ENCODE measurements around the gene MRPS23. TPM values are rescaled to one million over a fixed set of nuclear protein-coding genes. Genes with fewer than 3 reads are reported as not detected.

Gene MRPS23
- total and polyA plus RNA-seq, 7 donors = 27.2 to 91.1 (median 49.2) TPM

DNA sequence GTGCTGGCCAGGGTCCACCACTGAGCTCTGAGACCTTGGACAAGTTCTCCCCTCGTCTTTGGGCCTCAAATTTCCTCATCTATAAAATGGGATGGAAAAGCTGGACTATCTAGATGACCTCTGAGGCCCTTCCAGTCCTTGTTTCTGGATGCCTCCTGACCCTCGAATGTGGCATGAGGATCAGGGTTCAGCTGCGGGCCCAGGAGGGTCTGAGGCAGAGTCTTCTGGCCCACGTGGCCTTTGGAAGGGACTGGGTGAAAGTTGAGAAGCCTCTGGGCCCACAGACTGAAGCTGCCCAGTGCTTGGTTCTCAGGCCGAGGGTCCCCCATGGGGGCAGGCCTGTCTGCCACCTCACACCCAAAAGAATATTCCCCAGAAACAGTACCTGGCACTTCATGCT, 16.9 kb upstream of the MRPS23 start:
- H3K27ac ChIP-seq = peak overlapping the region; percentile 79
- DNase-seq (peak in 1 of 2 donors; percentile 4), ATAC-seq (no peak)
- H3K4me3 ChIP-seq = no peak overlapping the region
- intact Hi-C loops (cut with DNase I) = no loop called here
- WGBS, 3 donors = 88 to 98% (median 88%) methylated on average over 5 of the region's 5 CpGs
- H3K27me3 ChIP-seq (ENCODE audit: insufficient read depth in 3 of 3, low read length in 2 of 3) = no peaks in the 10 kb centered on the region
- TF ChIP-seq, protein P1, sequence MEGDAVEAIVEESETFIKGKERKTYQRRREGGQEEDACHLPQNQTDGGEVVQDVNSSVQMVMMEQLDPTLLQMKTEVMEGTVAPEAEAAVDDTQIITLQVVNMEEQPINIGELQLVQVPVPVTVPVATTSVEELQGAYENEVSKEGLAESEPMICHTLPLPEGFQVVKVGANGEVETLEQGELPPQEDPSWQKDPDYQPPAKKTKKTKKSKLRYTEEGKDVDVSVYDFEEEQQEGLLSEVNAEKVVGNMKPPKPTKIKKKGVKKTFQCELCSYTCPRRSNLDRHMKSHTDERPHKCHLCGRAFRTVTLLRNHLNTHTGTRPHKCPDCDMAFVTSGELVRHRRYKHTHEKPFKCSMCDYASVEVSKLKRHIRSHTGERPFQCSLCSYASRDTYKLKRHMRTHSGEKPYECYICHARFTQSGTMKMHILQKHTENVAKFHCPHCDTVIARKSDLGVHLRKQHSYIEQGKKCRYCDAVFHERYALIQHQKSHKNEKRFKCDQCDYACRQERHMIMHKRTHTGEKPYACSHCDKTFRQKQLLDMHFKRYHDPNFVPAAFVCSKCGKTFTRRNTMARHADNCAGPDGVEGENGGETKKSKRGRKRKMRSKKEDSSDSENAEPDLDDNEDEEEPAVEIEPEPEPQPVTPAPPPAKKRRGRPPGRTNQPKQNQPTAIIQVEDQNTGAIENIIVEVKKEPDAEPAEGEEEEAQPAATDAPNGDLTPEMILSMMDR (IDR thresholded peaks at IDR 0.05) = no peak
- peaks cover 0 to 44% of the 10 kb centered on the region in 2 donors for H3K36me3 ChIP-seq (ENCODE audit: insufficient read depth in 1 of 2, low read depth in 1 of 2)
- H3K9me3 ChIP-seq = no peaks in the 10 kb centered on the region
- H3K4me1 ChIP-seq = peaks cover 43% of the 10 kb centered on the region

DNA sequence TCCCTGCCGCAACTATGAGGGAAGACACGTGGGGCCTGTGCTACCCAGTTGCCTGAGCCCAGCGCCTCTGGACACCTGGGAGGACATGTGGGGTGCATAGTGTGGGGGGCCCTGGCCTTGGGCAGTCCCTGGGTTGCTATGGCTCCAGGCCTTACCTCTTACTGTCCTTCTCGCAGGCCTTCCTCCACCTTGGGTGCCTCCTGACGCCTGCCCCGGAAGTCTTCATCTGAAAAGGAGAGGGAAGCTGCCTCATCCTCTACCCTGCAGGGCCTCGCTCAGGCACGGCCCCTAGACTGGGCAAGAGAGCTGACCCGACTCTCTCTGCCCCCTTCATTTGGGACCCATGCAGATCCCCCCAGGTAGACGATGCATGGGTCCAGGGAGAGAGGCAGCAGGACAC, 16.5 kb upstream of the MRPS23 start:
- Histone ChIP-seq H3K4me1 (peaks cover 43% of the 10 kb centered on the region), H3K9me3 (no peaks in the 10 kb centered on the region), H3K4me3 (no peak overlapping the region), H3K27ac (peak overlapping the region; percentile 79), H3K27me3 (ENCODE audit: insufficient read depth in 3 of 3, low read length in 2 of 3) (no peaks in the 10 kb centered on the region), H3K36me3 (ENCODE audit: insufficient read depth in 1 of 2, low read depth in 1 of 2) (peaks cover 0 to 40% of the 10 kb centered on the region in 2 donors)
- TF ChIP-seq, protein P1 (IDR thresholded peaks at IDR 0.05) = no peak
- 96 to 97% (median 96%) methylated on average over 10 of the region's 10 CpGs for WGBS, 3 donors
- intact Hi-C loops (cut with DNase I) = no loop called here
- ATAC-seq = no peak
- DNase-seq = no peak

DNA sequence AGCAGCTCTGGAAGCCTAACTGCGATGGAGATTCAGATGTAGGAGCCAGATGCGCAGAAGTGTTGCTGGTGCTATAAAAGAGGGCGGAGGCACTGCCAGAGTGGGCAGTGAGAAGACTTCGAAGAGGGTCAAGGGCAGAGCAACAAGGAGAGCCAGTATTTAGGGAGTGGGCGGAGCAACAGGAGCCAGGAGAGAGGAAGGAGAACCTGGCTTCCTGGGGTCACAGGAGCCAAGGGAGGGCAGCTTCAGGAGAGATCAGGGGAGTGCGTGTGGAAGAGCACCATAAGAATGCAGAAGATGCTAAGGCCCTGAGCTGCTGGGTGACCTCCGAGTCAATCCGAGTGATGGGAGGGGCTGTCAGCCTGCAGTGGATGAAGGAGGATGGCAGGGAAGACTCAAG, 14.4 kb upstream of the MRPS23 start:
- Histone ChIP-seq H3K36me3 (ENCODE audit: insufficient read depth in 1 of 2, low read depth in 1 of 2) (peaks cover 0 to 28% of the 10 kb centered on the region in 2 donors), H3K27me3 (ENCODE audit: insufficient read depth in 3 of 3, low read length in 2 of 3) (no peaks in the 10 kb centered on the region), H3K9me3 (no peaks in the 10 kb centered on the region), H3K4me3 (no peak overlapping the region), H3K4me1 (peaks cover 55% of the 10 kb centered on the region), H3K27ac (peak overlapping the region; percentile 0)
- ATAC-seq = no peak
- intact Hi-C loops (cut with DNase I) = no loop called here
- WGBS, 3 donors = 79 to 85% (median 80%) methylated on average over 8 of the region's 8 CpGs
- TF ChIP-seq, protein P1 (IDR thresholded peaks at IDR 0.05) = no peak
- DNase-seq = no peak

DNA sequence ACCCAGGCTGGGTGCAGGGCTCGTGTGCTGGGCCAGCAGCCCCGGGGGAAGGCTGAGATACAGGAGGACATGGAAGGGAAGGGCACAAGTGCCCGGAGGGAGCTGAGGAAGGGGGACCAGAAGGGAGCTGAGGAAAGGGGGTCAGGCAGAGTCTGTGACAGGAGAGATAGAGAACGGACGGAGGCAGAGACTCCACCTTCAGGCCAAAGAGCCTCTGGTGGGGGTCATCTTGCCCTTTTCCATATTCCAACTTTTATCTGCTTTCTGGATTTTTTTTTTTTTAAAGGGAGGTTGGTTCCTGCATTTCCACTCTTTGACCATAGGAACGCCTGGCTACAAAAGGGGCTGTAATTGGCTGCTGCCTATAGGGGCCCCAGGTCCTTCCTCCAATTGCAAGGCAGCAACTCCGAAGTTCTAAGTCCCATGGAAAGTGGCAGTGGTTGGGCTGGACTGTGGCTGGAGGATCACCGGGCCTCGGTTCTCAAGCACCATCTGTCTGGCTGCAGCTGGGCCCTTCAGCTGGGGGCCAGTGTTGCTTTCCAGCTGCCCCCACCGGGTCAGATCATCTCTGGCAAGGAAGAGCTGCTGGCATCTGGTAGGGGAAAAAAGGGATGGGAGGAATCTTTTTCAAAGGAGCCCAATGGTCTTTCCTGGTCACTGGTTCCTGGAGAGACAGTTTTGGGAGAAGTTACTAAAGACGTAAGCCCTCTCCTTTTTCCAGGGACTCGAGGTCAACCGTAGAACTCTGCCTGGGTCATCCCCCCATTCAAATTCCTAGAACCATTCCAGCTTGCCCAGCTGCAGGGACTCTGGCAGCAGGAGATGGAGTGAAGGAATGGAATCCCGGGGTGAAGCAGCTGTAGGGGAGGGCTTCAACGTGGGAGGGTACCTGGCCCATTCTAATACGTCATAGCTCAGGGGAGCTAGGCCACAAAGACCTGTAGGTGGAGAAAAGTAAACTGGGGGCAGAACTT, 13.1 kb upstream of the MRPS23 start:
- H3K4me1 ChIP-seq = peaks cover 52% of the 10 kb centered on the region
- WGBS, 3 donors = 29 to 51% (median 35%) methylated on average over 16 of the region's 16 CpGs
- ATAC-seq (no peak), DNase-seq (no peak)
- no peaks in the 10 kb centered on the region for H3K27me3 ChIP-seq (ENCODE audit: insufficient read depth in 3 of 3, low read length in 2 of 3)
- H3K36me3 ChIP-seq (ENCODE audit: insufficient read depth in 1 of 2, low read depth in 1 of 2) = peaks cover 0 to 28% of the 10 kb centered on the region in 2 donors
- TF ChIP-seq, protein P1 (IDR thresholded peaks at IDR 0.05) = no peak
- H3K4me3 ChIP-seq = peak overlapping the region; percentile 72
- peak overlapping the region; percentile 93 for H3K27ac ChIP-seq
- H3K9me3 ChIP-seq = no peaks in the 10 kb centered on the region
- intact Hi-C loops (cut with DNase I) = no loop called here
